Astrocyte of the hippocampus (primary cell): ENCODE data around the gene AQR.

Experiments used
- DNase-seq: peaks from one replicate; pipeline ENCODE4 v3.0.0; 2011; ENCODE audit warnings: low read depth, low spot score

Gene AQR

DNA sequence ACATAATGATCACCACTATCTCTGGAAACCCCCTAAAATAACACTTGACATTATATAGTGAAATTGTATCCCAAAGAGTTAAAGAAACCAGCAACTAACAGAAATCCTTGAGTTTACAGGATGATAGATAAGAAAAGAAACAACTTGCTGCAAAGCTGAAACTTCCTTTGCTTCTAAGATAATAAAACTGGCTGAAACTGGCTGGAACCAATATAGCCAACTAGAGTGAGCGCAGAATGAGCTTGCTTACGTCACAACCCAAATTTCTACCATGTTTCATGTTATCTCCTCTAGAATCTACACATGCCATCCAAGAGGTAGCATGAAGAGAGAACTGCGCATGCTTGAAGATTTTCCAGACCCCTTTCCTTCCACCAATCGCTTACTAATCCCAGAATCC lies 90.4 kb downstream of the AQR start:
- DNase-seq, result no peak

GRCh38 chr15:34876640-34877039 lies 92.9 kb downstream of the AQR start:
- DNase-seq, result no peak

- no peak for DNase-seq
Measured at GRCh38 chr15:34869110-34869509, 100.4 kb downstream of the AQR start.

DNA sequence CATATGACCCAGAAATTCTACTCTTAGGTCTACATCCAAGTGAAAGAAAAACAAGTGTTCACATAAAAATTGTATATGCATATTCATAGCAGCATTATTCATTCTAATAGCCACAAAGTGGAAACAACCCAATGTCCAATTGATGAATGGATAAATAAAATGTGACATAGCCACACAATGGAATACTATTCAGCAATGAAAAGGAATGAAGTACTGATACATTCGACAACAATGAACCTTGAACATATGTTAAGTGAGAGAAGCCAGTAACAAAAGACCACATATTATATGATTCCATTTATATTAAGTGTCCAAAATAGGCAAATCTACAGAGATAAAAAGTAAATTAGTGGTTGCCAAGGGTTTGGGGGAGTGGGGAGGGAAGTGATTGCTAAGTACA lies 104.0 kb downstream of the AQR start:
- DNase-seq, result no peak

DNA sequence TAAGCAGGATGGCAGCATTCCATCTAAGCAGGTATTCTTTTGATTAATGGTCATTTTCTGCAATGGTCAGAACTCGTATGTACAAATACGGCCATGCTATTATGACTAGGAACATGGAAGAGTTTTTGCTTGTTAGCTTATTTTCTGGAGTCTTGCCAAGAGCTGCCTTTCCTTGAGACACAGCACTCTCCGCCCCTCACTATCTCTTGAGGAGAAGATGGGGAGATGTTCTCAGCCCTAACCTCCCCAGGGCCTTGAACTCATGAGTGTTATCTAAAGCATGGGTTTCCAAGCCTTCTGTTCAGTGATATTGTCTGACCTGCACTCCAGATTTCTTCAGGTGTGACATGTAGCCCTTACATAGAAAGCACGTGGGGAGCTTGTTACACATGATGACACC lies 108.3 kb downstream of the AQR start:
- DNase-seq, result no peak

DNA sequence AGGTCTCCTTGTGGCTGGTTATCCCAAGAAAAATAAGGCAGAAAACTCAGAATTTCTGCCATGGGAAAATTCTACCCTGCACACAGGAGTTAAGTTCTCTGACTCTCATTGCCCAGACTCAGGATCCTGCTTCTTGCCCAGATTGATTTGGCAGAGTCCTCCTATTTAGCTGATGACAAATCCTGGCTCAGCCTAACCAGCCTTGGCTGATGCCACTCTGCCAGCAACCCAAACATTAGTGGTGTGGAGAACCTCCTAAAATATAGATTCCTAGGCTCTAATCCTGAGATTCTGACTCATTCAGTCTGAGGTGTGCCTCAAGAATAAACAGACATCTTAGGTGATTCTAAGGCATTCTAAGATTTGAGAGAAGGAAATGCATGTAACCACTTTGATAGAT lies 113.6 kb downstream of the AQR start:
- DNase-seq, result peak; percentile 74

DNA sequence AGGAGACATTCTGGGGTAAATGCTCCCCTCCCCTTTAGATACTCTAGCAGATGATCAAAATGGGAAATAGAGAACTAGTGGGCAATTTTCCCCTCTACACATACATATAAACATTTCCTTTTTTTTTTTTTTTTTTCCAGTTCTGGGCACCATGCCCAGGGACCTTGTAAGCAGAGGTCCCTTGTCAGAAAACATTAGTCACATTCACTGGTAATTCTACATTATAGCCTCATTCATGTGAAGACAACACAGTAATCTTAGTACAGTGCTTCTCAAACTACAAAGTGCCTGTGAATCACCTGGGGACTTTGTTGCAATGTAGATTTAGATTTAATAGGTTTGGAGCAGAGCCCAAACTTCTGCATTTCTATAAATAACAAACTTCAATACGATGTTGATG lies 114.1 kb downstream of the AQR start:
- peak; percentile 85 for DNase-seq

GRCh38 chr15:34854232-34854631 lies 115.3 kb downstream of the AQR start:
- no peak for DNase-seq

DNA sequence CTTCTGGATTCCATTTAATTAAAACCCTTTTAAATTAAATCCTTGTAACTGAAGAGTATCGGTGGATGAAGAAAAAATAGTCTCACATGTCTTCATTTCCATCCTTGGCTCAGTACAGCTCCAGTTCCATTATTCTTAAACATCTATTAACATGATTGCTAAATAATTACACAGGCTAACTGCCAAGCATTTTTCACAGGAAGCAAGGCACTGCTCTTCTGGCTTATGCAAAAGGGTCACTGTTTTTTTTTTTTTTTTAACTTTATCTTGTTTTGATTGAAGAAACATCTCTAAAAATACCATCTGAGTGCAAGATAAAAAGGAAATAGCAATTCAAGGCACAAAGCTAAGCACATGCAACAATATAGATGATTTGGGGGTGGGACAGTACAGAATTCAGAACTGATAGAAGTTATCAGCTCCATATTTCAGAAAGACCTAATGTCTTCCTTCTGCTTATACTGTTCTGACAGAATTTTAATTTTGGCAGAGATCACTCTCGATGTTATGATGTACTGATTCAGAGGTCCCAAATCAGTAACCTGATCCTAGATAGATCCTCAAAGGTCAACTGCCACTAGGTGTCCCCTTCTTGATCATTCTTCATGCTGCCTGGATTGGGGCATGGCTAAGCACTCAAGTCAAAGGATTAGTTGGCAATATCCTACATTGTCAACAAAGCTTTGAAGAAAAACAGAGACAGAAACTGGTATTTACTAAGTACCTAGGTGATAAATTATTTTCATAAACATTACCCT lies 116.4 kb downstream of the AQR start:
- DNase-seq, result no peak

- no peak for DNase-seq
Measured at GRCh38 chr15:34851751-34852150, 117.8 kb downstream of the AQR start.

DNA sequence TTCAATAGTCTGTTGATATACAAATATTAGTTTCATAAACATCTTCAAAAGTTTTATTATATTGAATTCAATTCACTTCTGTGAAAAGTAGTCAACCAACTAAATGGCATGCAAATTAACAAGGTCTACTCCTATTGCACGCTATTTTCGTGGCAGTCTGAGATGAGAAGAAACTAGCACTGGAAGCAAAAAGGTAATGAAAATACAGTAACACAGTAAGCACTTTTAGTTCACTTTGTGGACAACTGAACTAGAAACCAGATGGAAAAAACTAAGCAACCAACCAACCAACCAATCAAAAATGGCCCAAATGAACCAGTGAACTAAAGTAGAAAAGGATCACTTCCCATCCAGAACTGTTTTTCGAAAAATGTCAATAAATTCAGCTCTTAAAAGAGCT lies 118.5 kb downstream of the AQR start:
- no peak for DNase-seq

DNA sequence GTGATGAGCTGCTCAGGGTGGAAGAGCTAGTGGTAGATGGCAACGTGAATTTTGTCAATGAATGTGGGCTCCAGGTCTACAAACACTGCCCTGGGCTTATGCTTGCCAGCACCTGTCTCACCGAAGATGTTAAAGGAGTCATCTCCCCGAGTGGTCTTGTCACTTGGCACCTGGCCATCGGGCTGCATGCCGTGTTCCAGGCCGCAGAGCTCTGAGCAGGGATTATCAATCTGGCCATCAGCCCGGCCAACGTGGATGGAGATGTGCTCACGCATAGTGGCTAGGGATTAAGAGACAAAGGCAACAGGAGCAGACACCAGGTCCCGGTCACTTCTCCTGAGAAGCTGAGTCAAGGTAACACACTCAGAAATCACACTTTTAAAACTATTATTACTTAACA lies 119.4 kb downstream of the AQR start:
- no peak for DNase-seq

DNA sequence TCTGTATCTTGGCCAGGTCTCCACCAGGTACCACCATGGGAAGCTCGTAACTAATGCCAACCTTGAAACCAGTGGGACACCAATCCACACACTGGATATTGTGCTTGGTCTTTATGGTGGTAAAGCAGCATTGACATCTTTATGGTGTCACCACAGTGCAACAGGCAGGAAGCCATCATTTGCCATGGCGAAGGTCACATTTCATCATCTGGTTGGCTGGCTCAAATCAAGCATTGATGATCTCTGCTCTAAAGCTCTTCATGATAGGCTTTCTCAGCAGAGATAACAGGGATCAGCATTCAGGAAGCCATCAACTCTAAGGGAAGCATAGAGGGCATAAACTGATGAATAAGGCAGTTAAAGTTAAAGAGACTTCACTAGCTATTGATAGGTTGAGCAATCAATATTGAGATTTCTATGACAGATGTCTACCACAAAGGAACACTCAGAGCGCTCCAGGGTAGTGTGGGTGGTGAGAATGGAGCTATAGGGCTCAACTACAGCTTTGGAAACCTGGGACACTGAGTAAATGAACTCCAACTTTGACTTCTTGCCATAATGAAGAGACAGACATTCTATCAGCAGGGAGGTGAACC lies 120.1 kb downstream of the AQR start:
- no peak for DNase-seq

DNA sequence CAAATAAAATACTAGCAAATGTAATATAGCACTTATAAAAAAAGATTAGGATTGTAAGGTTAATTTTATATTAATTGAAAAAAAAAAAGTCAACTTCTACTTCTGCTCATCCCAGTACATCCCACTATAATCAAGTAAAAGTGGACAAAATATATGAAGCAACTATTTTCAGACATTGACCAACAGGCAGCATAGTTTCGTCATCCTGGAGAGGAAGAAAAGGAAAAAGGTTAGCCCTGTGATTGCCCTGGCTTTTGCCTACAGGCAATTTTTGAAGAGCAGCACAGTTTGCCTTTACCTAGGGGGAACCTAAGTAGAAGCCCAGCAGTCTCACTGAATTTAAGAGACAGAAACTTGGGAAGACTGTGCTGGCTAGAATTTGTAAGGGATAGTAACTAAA lies 121.9 kb downstream of the AQR start:
- DNase-seq, result no peak

- DNase-seq, result peak; percentile 55
Measured at GRCh38 chr15:34841262-34841725, 128.2 kb downstream of the AQR start.

GRCh38 chr15:34838282-34838681 lies 131.3 kb downstream of the AQR start:
- DNase-seq, result no peak

DNA sequence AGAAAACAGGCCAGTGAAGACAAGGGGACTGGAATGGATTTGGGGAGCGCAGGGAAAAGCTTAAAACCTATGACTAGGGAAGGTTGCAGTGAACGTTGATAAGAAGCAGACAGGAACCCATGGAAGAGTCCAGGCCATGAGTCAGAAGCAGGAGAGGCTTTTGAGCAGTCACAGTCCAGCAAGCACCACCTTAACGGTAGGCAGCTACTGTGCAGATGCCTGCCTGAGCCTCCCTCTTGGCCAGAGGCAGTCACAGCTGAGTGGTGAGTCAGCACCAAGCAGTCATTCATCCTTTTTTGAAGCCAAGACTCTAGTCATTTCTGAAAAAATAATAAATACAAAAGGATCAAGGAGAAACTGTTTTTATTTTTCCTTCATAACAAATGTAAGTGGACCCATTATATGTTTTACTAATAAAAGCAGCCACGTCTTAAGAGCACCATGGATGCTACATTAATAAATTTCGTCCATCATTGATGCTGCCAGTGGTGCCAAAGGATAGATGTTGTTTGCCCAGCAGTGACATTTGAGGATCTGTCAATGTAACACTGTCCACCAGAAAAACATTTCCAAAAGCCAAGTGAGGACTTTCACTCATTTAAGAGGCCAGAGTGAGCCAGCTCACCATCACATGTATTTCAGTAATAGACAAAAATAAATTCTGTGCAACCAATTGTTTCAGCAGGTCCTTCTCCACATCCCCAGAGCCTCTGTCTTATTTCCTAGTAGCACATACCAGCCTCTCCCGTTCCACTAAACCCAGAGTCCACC lies 132.1 kb downstream of the AQR start:
- peak; percentile 81 for DNase-seq

GRCh38 chr15:34828145-34828911 lies 141.2 kb downstream of the AQR start:
- DNase-seq, result no peak

- no peak for DNase-seq
Measured at GRCh38 chr15:34821831-34822230, 147.7 kb downstream of the AQR start.

- no peak for DNase-seq
Measured at GRCh38 chr15:34820110-34820509, 149.4 kb downstream of the AQR start.

DNA sequence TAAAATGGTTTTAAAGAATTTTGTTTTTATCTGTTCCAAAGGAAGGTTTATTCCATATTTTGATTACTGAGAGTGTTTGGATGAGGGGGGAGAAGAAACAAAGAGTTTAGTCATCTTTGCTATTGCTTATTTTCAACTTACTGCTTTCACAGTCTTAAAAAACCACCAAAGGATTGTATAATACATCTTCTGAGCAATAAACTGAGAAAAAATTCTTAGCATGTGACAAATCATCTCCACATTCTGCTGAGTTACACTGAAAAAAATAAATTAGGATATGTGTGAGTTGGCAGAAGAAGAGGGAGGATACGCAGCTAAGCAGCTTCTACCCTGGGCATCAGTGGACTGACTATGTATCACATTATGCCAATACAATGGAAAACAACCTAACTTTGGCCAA lies 151.0 kb downstream of the AQR start:
- DNase-seq, result no peak

- DNase-seq, result no peak
Measured at GRCh38 chr15:34815836-34816235, 153.7 kb downstream of the AQR start.
